ENCODE results near the gene IL26. TPM values are rescaled to one million over a fixed set of nuclear protein-coding genes. Genes with fewer than 3 reads are reported as not detected.

Gene IL26
- total RNA-seq, 4 donors from 2014 or later, result not detected

DNA sequence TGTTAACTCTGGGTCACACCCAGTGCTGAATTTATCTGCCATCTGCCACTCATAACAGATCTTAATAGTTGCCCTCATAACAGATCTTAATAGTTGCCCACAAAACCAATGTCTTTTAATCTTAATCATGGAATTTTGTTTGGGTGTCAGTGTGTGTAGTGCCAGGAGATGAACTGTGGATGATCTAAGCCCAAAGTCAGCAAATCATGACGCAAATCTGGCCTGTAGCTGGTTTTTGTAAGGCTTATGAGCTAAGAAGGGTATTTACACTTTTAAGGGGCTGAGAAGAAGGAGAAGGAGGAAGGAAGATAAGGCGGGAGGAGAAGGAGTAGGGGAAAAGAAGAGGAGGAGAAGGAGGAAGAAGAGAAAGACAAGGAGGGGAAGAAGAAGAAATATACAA, 10.0 kb upstream of the IL26 start:
- Histone ChIP-seq H3K27ac (replicated peaks in 1 of 4) (no peak overlapping the region), H3K4me1 (peaks cover 11 to 30% (median 24%) of the 10 kb centered on the region in 4 donors), H3K36me3 (no peaks in the 10 kb centered on the region), H3K27me3 (no peaks in the 10 kb centered on the region), H3K9me3 (no peaks in the 10 kb centered on the region), H3K4me3 (no peak overlapping the region)
- no peak for TF ChIP-seq POLR2A (IDR thresholded peaks at IDR 0.05; ENCODE audit: low read depth)
- DNase-seq (ENCODE audit: extremely low spot score), result no peak
- 88% methylated on average over 2 of the region's 2 CpGs for WGBS
- intact Hi-C loops (cut with DNase I), result no loop called here

DNA sequence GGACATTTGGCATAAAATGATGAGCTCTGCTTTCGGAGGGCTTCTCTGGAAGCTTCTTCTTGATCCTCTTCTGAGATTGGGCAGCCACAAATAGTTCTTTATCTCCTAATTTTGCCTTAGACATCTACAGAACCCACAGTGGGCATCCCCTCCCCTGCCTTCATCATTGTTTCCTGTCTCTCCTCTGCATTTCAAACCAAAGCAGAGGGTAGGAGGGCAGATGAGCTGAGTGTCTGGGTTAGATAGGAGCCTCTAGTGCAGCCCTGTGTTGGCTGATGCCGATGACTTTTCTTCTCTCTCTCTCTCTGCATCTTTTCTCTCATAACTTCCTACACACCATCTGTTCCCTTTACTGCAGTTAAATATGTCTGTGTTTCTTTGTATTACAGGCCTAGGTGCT, 8.5 kb upstream of the IL26 start:
- DNase-seq (ENCODE audit: extremely low spot score), result no peak
- H3K36me3 ChIP-seq, result no peaks in the 10 kb centered on the region
- no peaks in the 10 kb centered on the region for H3K9me3 ChIP-seq
- no peaks in the 10 kb centered on the region for H3K27me3 ChIP-seq
- no peak overlapping the region for H3K27ac ChIP-seq (replicated peaks in 1 of 4)
- H3K4me1 ChIP-seq, result peaks cover 10 to 20% (median 18%) of the 10 kb centered on the region in 4 donors
- intact Hi-C loops (cut with DNase I), result no loop called here
- TF ChIP-seq EP300 (IDR thresholded peaks at IDR 0.05) (no peak), POLR2AphosphoS5 (IDR thresholded peaks at IDR 0.05) (no peak), POLR2A (IDR thresholded peaks at IDR 0.05; ENCODE audit: low read depth) (no peak)
- TF ChIP-seq, protein P1, sequence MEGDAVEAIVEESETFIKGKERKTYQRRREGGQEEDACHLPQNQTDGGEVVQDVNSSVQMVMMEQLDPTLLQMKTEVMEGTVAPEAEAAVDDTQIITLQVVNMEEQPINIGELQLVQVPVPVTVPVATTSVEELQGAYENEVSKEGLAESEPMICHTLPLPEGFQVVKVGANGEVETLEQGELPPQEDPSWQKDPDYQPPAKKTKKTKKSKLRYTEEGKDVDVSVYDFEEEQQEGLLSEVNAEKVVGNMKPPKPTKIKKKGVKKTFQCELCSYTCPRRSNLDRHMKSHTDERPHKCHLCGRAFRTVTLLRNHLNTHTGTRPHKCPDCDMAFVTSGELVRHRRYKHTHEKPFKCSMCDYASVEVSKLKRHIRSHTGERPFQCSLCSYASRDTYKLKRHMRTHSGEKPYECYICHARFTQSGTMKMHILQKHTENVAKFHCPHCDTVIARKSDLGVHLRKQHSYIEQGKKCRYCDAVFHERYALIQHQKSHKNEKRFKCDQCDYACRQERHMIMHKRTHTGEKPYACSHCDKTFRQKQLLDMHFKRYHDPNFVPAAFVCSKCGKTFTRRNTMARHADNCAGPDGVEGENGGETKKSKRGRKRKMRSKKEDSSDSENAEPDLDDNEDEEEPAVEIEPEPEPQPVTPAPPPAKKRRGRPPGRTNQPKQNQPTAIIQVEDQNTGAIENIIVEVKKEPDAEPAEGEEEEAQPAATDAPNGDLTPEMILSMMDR (IDR thresholded peaks at IDR 0.05), result no peak
- 97% methylated on average over 2 of the region's 2 CpGs for WGBS
- H3K4me3 ChIP-seq, result no peak overlapping the region

DNA sequence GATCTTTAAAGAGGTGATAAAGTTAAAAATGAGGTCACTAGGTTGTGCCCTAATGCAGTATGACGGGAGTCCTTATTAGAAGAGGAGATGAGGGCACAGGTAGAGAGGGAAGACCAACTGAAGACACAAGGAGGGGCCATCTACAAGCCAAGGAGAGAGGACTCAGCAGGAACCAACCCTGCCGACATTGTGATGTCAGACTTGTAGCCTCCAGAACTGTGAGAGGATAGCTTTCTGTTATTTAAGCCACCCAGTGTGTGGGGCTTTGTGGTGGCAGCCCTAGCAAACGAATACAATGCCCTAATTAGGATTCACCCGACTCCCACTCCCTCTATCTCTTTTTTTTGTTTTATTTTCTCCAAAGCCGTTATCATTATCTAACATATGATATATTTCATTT, 7.9 kb upstream of the IL26 start:
- H3K27me3 ChIP-seq, result no peaks in the 10 kb centered on the region
- DNase-seq (ENCODE audit: extremely low spot score), result no peak
- no peak overlapping the region for H3K27ac ChIP-seq (replicated peaks in 1 of 4)
- peaks cover 10 to 20% (median 18%) of the 10 kb centered on the region in 4 donors for H3K4me1 ChIP-seq
- intact Hi-C loops (cut with DNase I), result no loop called here
- TF ChIP-seq, protein P1 (IDR thresholded peaks at IDR 0.05), result no peak
- TF ChIP-seq POLR2AphosphoS5 (IDR thresholded peaks at IDR 0.05), result no peak
- H3K9me3 ChIP-seq, result no peaks in the 10 kb centered on the region
- no peaks in the 10 kb centered on the region for H3K36me3 ChIP-seq
- 89% methylated on average over 5 of the region's 5 CpGs for WGBS
- no peak overlapping the region for H3K4me3 ChIP-seq

DNA sequence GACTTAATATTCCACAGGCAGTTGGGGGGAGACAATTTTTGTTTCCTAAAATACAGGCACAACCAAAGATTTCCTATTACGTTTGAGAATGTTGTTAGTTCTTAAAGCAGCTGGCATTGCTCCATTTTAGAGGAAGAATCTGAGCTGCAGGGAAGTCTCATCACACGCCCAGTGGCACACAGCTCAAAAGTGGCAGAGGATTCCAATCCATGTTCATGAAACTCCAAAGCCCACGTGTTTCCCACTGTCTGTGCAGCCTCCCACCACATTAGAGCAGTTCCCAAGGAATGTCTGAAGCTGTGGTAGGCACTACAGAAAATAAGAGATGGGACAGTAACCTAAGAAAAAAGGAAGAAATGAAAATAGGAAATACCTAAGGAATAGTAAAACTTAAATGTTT, 6.1 kb upstream of the IL26 start:
- H3K27me3 ChIP-seq, result no peaks in the 10 kb centered on the region

DNA sequence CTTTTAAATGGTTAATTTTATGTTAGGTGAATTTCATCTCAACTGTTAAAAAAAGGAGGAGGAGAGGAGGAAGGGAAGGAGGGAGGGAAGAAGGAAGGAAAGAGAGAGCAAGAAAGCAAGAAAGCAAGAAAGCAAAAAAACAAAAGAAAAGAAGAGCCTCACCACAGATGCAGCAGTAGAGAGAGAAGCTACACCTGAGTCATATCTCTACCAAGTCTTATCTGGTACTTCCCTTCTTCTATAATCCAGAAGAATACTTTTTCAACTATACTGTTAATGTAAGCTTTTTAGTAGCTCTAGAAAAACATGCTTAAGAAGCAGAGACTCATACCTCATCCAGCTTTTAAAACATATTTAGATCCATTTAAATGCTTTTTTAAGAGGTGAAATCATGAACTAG, 5.6 kb upstream of the IL26 start:
- Histone ChIP-seq H3K9me3 (no peaks in the 10 kb centered on the region), H3K27ac (replicated peaks in 1 of 4) (no peak overlapping the region), H3K4me1 (peaks cover 0 to 2% (median 2%) of the 10 kb centered on the region in 4 donors), H3K4me3 (no peak overlapping the region), H3K27me3 (no peaks in the 10 kb centered on the region), H3K36me3 (no peaks in the 10 kb centered on the region)
- TF ChIP-seq POLR2AphosphoS5 (IDR thresholded peaks at IDR 0.05), result no peak
- no peak for TF ChIP-seq POLR2A (IDR thresholded peaks at IDR 0.05; ENCODE audit: low read depth)
- TF ChIP-seq EP300 (IDR thresholded peaks at IDR 0.05), result no peak
- TF ChIP-seq, protein P1 (IDR thresholded peaks at IDR 0.05), result no peak
- intact Hi-C loops (cut with DNase I), result no loop called here
- no peak for DNase-seq (ENCODE audit: extremely low spot score)

More for the DNA sequence above, 6.1 kb upstream of the IL26 start:
- peaks cover under 1 to 7% (median 5%) of the 10 kb centered on the region in 4 donors for H3K4me1 ChIP-seq
- H3K36me3 ChIP-seq, result no peaks in the 10 kb centered on the region
- no peak for DNase-seq (ENCODE audit: extremely low spot score)
- WGBS, result 26% methylated on average over 3 of the region's 3 CpGs
- intact Hi-C loops (cut with DNase I), result no loop called here
- TF ChIP-seq, protein P1 (IDR thresholded peaks at IDR 0.05), result no peak
- no peak for TF ChIP-seq POLR2AphosphoS5 (IDR thresholded peaks at IDR 0.05)
- no peak overlapping the region for H3K27ac ChIP-seq (replicated peaks in 1 of 4)
- H3K9me3 ChIP-seq, result no peaks in the 10 kb centered on the region
- H3K4me3 ChIP-seq, result no peak overlapping the region

Data from esophagus muscularis mucosa (tissue), 4 donors.